NCI-H1105 treated with DMSO at 0.1 percent for 48 hours (cell line): Measurements from ENCODE around the gene FRS3.

ENCODE experiments used
- DNase-seq: peaks from one replicate; lab custom pipeline; 2025; lab: John Stamatoyannopoulos, UW

Gene FRS3

GRCh38 chr6:41741625-41742490 is 37.8 kb downstream of the FRS3 start:
- no peak for DNase-seq

GRCh38 chr6:41740366-41741162 is 39.1 kb downstream of the FRS3 start:
- no peak for DNase-seq

- no peak for DNase-seq
Measured at GRCh38 chr6:41739041-41739440, 40.7 kb downstream of the FRS3 start.

GRCh38 chr6:41737591-41738130 is 42.0 kb downstream of the FRS3 start:
- no peak for DNase-seq

- no peak for DNase-seq
Measured at GRCh38 chr6:41736800-41737555, 42.7 kb downstream of the FRS3 start.

- DNase-seq, result no peak
Measured at GRCh38 chr6:41736186-41736733, 43.4 kb downstream of the FRS3 start.

GRCh38 chr6:41735427-41736185 is 44.1 kb downstream of the FRS3 start, which contains the start of gene TFEB:
TSS of gene TFEB (minus strand) at chr6:41735608. CDS start at chr6:41691213, 44,395 bp downstream.
- peak; percentile 83 for DNase-seq

- peak; percentile 39 for DNase-seq
Measured at GRCh38 chr6:41734666-41735426, 44.9 kb downstream of the FRS3 start.

GRCh38 chr6:41733707-41734665 is 45.7 kb downstream of the FRS3 start:
- peak; percentile 59 for DNase-seq

GRCh38 chr6:41733360-41733706 is 46.4 kb downstream of the FRS3 start:
- no peak for DNase-seq

GRCh38 chr6:41732591-41733359 is 46.9 kb downstream of the FRS3 start:
- DNase-seq, result peak; percentile 12

- no peak for DNase-seq
Measured at GRCh38 chr6:41732149-41732548, 47.6 kb downstream of the FRS3 start.

GRCh38 chr6:41731561-41732086 is 48.1 kb downstream of the FRS3 start:
- DNase-seq, result no peak

- no peak for DNase-seq
Measured at GRCh38 chr6:41730531-41731436, 48.9 kb downstream of the FRS3 start.

- DNase-seq, result no peak
Measured at GRCh38 chr6:41729624-41730023, 50.1 kb downstream of the FRS3 start.

- no peak for DNase-seq
Measured at GRCh38 chr6:41728954-41729353, 50.7 kb downstream of the FRS3 start.
